ENCODE measurements around the gene NHERF1. TPM values are rescaled to one million over a fixed set of nuclear protein-coding genes. Genes with fewer than 3 reads are reported as not detected.

NHERF1 gene
- total RNA-seq: 17.8 and 30.4 TPM in 2 replicates

GRCh38 chr17:74748529-74749278, at the start of gene NHERF1:
TSS of gene NHERF1 (plus strand) at chr17:74748628. CDS start at chr17:74748847, 219 bp downstream.

GRCh38 chr17:74712756-74713155, 35.7 kb upstream of the NHERF1 start, which contains the start of gene CD300LF:
TSS of gene CD300LF (minus strand) at chr17:74712923. CDS start at chr17:74712866, 57 bp downstream.

GRCh38 chr17:74736513-74737298, 11.7 kb upstream of the NHERF1 start, which contains the start of gene RAB37:
TSS of gene RAB37 (plus strand) at chr17:74737256. CDS start at chr17:74737273, 17 bp downstream.

GRCh38 chr17:74776044-74776962, 27.9 kb downstream of the NHERF1 start, which contains the start of gene NAT9:
TSS of gene NAT9 (minus strand) at chr17:74776345. CDS start at chr17:74775698, 647 bp downstream.

Other genes starting within 250 kb of the NHERF1 start
- not detected in 2 replicates for gene CD300LB, start 217.2 kb upstream of the NHERF1 start, total RNA-seq
- not detected in 2 replicates for gene CD300C, start 202.5 kb upstream of the NHERF1 start, total RNA-seq
- gene CD300H, start 181.1 kb upstream of the NHERF1 start, total RNA-seq: not detected in 2 replicates
- not detected in 2 replicates for gene CD300LD, start 156.3 kb upstream of the NHERF1 start, total RNA-seq
- not detected in 2 replicates for gene CD300E, start 124.9 kb upstream of the NHERF1 start, total RNA-seq
- not detected in 2 replicates for gene CD300LF, start 35.7 kb upstream of the NHERF1 start, total RNA-seq
- 0.13 and 0.43 TPM in 2 replicates for gene RAB37, start 11.4 kb upstream of the NHERF1 start, total RNA-seq
- gene NAT9, start 27.7 kb downstream of the NHERF1 start, total RNA-seq: 22.9 and 28.6 TPM in 2 replicates
- 0.07 and 0.53 TPM in 2 replicates for gene GRIN2C, start 111.3 kb downstream of the NHERF1 start, total RNA-seq
- gene FDXR, start 124.4 kb downstream of the NHERF1 start, total RNA-seq: 39.8 and 42.3 TPM in 2 replicates
- not detected in 2 replicates for gene FADS6, start 145.0 kb downstream of the NHERF1 start, total RNA-seq
- not detected in 2 replicates for gene USH1G, start 174.6 kb downstream of the NHERF1 start, total RNA-seq
- gene OTOP2, start 175.6 kb downstream of the NHERF1 start, total RNA-seq: not detected in 2 replicates
- gene OTOP3, start 187.3 kb downstream of the NHERF1 start, total RNA-seq: not detected in 2 replicates
- 14.9 and 28.4 TPM in 2 replicates for gene HID1, start 224.1 kb downstream of the NHERF1 start, total RNA-seq
- gene CDR2L, start 239.0 kb downstream of the NHERF1 start, total RNA-seq: 23.1 and 27.4 TPM in 2 replicates